PC-9 (cell line): ENCODE results near the gene CDK11A. TPM values are rescaled to one million over a fixed set of nuclear protein-coding genes. Genes with fewer than 3 reads are reported as not detected.

Source experiments
- BruUV-seq: library from RNA; stranded (reverse); fragments of 400-500 nt; replicated peaks from 2 replicates; lab custom pipeline; 2021; lab: Mats Ljungman, UMichigan
- CTCF ChIA-PET: fragments of 300-600 bp; sonication (Branson Sonifier 250); formaldehyde crosslinking; loops from one replicate; lab custom pipeline; 2022; ENCODE audit warnings: antibody characterized with exemption; lab: Charles Lee
- POLR2A ChIA-PET: fragments of 300-600 bp; sonication (Branson Sonifier 250); formaldehyde crosslinking; loops from one replicate; lab custom pipeline; 2022; ENCODE audit warnings: antibody characterized with exemption; ENCODE audit not compliant: unreplicated experiment; lab: Charles Lee
- DNase-seq, 2 experiments: peaks; one replicate each; pipeline versions ENCODE4 v3.0.0 to v3.0.0-alpha.2; 2015 to 2022; ENCODE audit warnings: mixed read lengths in 1 of 2
- H2AFZ ChIP-seq: fragments of 200-600 bp; sonication (generic); 2 replicates; pipeline ENCODE4 v1.8.1; 2017; ENCODE audit warnings: antibody characterized with exemption
- H3F3A ChIP-seq: fragments of 200-600 bp; sonication (generic); 2 replicates; pipeline ENCODE4 v1.8.1; 2017; ENCODE audit warnings: antibody characterized with exemption, mild to moderate bottlenecking, low read depth; ENCODE audit not compliant: insufficient read depth
- H3K27ac ChIP-seq: fragments of 200-600 bp; sonication (generic); 2 replicates; pipeline ENCODE4 v1.6.1; 2016; ENCODE audit warnings: mixed run types
- H3K27me3 ChIP-seq: fragments of 200-600 bp; sonication (generic); 2 replicates; pipeline ENCODE4 v1.6.1; 2016; ENCODE audit warnings: low read depth, mixed run types; ENCODE audit not compliant: insufficient read depth
- H3K36me3 ChIP-seq: fragments of 200-600 bp; sonication (generic); 2 replicates; pipeline ENCODE4 v1.6.1; 2016; ENCODE audit warnings: low read depth, mixed run types
- H3K4me1 ChIP-seq: fragments of 200-600 bp; sonication (generic); replicated peaks from 2 replicates; pipeline ENCODE4 v1.6.1; 2016; ENCODE audit warnings: mixed run types; ENCODE audit not compliant: insufficient read depth
- H3K4me2 ChIP-seq: fragments of 200-600 bp; sonication (generic); 2 replicates; pipeline ENCODE4 v1.6.1; 2017; ENCODE audit warnings: mixed run types
- H3K4me3 ChIP-seq: fragments of 200-600 bp; sonication (generic); 2 replicates; pipeline ENCODE4 v1.6.1; 2016; ENCODE audit warnings: mixed run types
- H3K79me2 ChIP-seq: fragments of 200-600 bp; sonication (generic); 2 replicates; pipeline ENCODE4 v1.6.1; 2017; ENCODE audit warnings: low read depth, mixed run types
- H3K9me2 ChIP-seq: fragments of 200-600 bp; sonication (generic); 2 replicates; pipeline ENCODE4 v1.8.1; 2017; ENCODE audit warnings: mild to moderate bottlenecking; ENCODE audit not compliant: insufficient read depth
- H3K9me3 ChIP-seq: fragments of 200-600 bp; sonication (generic); 2 replicates; pipeline ENCODE4 v1.8.1; 2016; ENCODE audit warnings: low read depth; ENCODE audit not compliant: insufficient read depth
- H4K20me1 ChIP-seq: fragments of 200-600 bp; sonication (generic); 2 replicates; pipeline ENCODE4 v1.8.1; 2017; ENCODE audit not compliant: insufficient read depth
- EZH2 ChIP-seq: fragments of 200-600 bp; sonication (generic); IDR thresholded peaks from 2 replicates; pipeline ENCODE4 v1.8.0; 2017; ENCODE audit warnings: antibody characterized with exemption, low read depth
- intact Hi-C: fragments of 100-400 bp; cut with micrococcal nuclease; formaldehyde crosslinking; loops from one replicate; pipeline ENCODE4 v1.10.0; 2022; ENCODE audit not compliant: unreplicated experiment
- total RNA-seq: library from RNA; stranded (reverse); gene quantifications from 2 replicates; pipeline ENCODE4 v1.2.3, GENCODE V29; 2021
- TF ChIP-seq, protein P1 (sequence below): fragments of 200-600 bp; sonication (generic); conservative IDR thresholded peaks from 2 replicates; pipeline ENCODE4 v1.6.1; 2017; ENCODE audit warnings: mixed run types, antibody characterized with exemption, mild to moderate bottlenecking, moderate library complexity

Gene CDK11A
- total RNA-seq, 1 experiment from 2014 or later, result 42.2 TPM

DNA sequence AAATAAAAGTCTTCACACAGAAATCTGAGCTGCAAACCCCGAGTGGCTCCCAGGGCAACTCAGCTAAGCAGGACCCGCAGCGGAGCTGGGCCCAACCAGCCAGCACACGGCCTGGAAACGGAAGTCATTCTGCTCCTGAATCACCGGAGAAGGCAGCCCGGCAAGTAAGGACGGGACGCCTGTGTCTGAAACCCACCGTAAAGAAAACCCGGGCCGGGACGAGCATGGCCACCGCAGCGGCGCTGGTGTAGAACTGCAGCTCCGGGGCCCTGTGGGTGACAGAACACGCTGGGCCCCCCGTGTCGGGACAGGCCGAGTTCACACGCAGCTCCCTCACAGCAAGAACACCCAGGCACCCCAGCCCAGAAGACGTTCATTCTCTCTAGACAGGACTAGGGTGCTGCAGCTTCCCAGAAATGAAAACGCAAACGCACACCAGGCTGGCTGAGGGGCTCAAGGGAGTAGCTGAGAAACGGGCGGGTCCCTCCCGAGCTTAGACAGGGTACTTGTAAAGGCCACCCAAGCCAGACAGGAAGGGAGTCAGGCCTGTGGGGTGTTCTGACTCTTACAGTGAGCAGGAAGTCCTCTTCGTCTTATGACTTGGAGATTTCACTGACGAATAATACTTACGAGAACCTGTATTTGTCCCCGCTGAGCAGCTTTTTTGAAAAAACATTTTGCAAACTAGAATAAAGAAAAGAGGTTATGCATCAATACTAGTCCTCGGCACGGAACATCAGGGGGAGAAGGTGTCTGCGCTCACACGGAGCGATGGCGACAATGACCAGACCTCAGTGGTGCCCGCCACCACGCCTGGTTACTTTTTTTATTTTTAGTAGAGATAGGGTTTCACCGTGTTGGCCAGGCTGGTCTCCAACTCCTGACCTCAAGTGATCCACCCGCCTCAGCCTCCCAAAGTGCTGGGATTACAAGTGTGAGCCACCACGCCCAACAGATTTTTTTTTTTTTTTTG is 54.4 kb downstream of the CDK11A start:
- intact Hi-C loops, result no loop called here
- CTCF ChIA-PET, result no interaction called here
- POLR2A ChIA-PET, result no interaction called here

DNA sequence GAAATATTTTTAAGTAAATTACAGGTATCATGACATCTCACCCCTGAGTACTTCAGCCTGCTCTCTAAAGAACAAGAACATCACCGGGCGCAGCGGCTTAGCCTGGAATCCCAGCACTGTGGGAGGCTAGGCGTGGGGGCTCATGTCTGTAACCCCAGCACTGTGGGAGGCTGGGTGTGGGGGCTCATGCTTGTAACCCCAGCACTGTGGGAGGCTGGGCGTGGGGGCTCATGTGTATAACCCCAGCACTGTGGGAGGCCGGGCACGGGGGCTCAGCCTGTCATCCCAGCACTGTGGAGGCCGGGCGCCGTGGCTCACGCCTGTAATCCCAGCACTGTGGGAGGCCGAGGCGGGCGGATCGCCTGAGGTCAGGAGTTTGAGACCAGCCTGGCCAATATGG is 57.6 kb downstream of the CDK11A start:
- Histone ChIP-seq H3F3A (no peaks in the 10 kb centered on the region), H3K4me3 (no peak overlapping the region), H3K4me1 (no peaks in the 10 kb centered on the region), H3K9me2 (no peaks in the 10 kb centered on the region), H3K27ac (no peak overlapping the region), H3K79me2 (no peaks in the 10 kb centered on the region), H2AFZ (no peak overlapping the region), H3K4me2 (no peak overlapping the region), H4K20me1 (no peaks in the 10 kb centered on the region), H3K27me3 (no peaks in the 10 kb centered on the region), H3K36me3 (peaks cover 13% of the 10 kb centered on the region), H3K9me3 (no peaks in the 10 kb centered on the region)
- TF ChIP-seq, protein P1, sequence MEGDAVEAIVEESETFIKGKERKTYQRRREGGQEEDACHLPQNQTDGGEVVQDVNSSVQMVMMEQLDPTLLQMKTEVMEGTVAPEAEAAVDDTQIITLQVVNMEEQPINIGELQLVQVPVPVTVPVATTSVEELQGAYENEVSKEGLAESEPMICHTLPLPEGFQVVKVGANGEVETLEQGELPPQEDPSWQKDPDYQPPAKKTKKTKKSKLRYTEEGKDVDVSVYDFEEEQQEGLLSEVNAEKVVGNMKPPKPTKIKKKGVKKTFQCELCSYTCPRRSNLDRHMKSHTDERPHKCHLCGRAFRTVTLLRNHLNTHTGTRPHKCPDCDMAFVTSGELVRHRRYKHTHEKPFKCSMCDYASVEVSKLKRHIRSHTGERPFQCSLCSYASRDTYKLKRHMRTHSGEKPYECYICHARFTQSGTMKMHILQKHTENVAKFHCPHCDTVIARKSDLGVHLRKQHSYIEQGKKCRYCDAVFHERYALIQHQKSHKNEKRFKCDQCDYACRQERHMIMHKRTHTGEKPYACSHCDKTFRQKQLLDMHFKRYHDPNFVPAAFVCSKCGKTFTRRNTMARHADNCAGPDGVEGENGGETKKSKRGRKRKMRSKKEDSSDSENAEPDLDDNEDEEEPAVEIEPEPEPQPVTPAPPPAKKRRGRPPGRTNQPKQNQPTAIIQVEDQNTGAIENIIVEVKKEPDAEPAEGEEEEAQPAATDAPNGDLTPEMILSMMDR, result no peak
- DNase-seq, result no peak
- intact Hi-C loops, result no loop called here
- no TSS peak for BruUV-seq
- ChIA-PET CTCF (no interaction called here), POLR2A (no interaction called here)

More for the DNA sequence above, 54.4 kb downstream of the CDK11A start:
- Histone ChIP-seq H3K4me2 (no peak overlapping the region), H3K79me2 (no peaks in the 10 kb centered on the region), H4K20me1 (no peaks in the 10 kb centered on the region), H3K9me2 (no peaks in the 10 kb centered on the region), H3F3A (no peaks in the 10 kb centered on the region), H3K4me1 (no peaks in the 10 kb centered on the region), H3K9me3 (no peaks in the 10 kb centered on the region), H3K4me3 (no peak overlapping the region), H3K27me3 (no peaks in the 10 kb centered on the region), H3K27ac (no peak overlapping the region), H3K36me3 (peaks cover 13% of the 10 kb centered on the region), H2AFZ (no peak overlapping the region)
- TF ChIP-seq, protein P1, result no peak
- no peak for TF ChIP-seq EZH2
- DNase-seq, result no peak
- no TSS peak for BruUV-seq

DNA sequence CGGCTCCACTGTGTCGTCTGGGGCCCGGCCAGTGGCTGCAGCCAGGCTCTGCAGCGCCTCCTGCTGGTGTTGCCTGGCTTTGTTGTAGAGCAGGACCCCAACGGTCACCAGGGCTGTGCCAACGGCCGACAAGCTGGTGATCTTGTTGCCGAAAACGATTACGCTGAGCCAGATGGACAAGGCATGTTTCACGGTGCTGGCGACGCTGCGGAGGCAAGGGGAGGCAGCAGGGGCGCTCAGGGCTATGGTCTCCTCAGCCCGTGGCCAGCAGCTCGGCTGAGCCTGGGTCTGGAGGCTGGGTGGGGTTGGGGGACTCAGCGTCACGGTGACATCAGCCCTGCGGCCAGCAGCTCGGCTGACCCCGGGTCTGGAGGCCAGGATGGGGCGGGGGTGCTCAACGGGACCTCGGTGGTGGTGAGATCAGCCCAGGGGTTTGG is 58.3 kb downstream of the CDK11A start:
- Histone ChIP-seq H3K36me3 (peaks cover 13% of the 10 kb centered on the region), H3K9me3 (no peaks in the 10 kb centered on the region), H3K4me3 (no peak overlapping the region), H3K4me2 (no peak overlapping the region), H2AFZ (no peak overlapping the region), H4K20me1 (no peaks in the 10 kb centered on the region), H3F3A (no peaks in the 10 kb centered on the region), H3K4me1 (no peaks in the 10 kb centered on the region), H3K9me2 (no peaks in the 10 kb centered on the region), H3K79me2 (no peaks in the 10 kb centered on the region), H3K27me3 (no peaks in the 10 kb centered on the region), H3K27ac (no peak overlapping the region)
- no peak for DNase-seq
- POLR2A ChIA-PET, result no interaction called here
- TF ChIP-seq, protein P1, result peak; percentile 46; the same call in 1 of the 2 replicates
- no peak for TF ChIP-seq EZH2
- intact Hi-C loops, result no loop called here
- no TSS peak for BruUV-seq
- CTCF ChIA-PET, result no interaction called here
